ENCODE measurements around the gene AMER2.

AMER2 gene

GRCh38 chr13:25151626-25152195, 20.4 kb downstream of the AMER2 start:
- DNase-seq (ENCODE audit: low read depth in 2 of 2): no peak

- DNase-seq (ENCODE audit: low read depth in 2 of 2): no peak
These were observed 22.4 kb downstream of the AMER2 start for GRCh38 chr13:25149711-25150110.

- DNase-seq (ENCODE audit: low read depth in 2 of 2): no peak
These were observed 23.7 kb downstream of the AMER2 start for GRCh38 chr13:25148402-25148771.

GRCh38 chr13:25147638-25148401, 24.3 kb downstream of the AMER2 start:
- DNase-seq (ENCODE audit: low read depth in 2 of 2): no peak

GRCh38 chr13:25143706-25144105, 28.4 kb downstream of the AMER2 start:
- no peak for DNase-seq (ENCODE audit: low read depth in 2 of 2)

- DNase-seq (ENCODE audit: low read depth in 2 of 2): no peak
These were observed 31.0 kb downstream of the AMER2 start for GRCh38 chr13:25141042-25141441.

- no peak for DNase-seq (ENCODE audit: low read depth in 2 of 2)
These were observed 34.3 kb downstream of the AMER2 start for GRCh38 chr13:25137788-25138115.

- no peak for DNase-seq (ENCODE audit: low read depth in 2 of 2)
These were observed 35.0 kb downstream of the AMER2 start for GRCh38 chr13:25136880-25137787.

- DNase-seq (ENCODE audit: low read depth in 2 of 2): no peak
These were observed 36.2 kb downstream of the AMER2 start for GRCh38 chr13:25135896-25136295.

- DNase-seq (ENCODE audit: low read depth in 2 of 2): no peak
These were observed 39.2 kb downstream of the AMER2 start for GRCh38 chr13:25132751-25133390.

GRCh38 chr13:25131881-25132420, 40.1 kb downstream of the AMER2 start:
- DNase-seq (ENCODE audit: low read depth in 2 of 2): no peak

- DNase-seq (ENCODE audit: low read depth in 2 of 2): no peak
These were observed 41.1 kb downstream of the AMER2 start for GRCh38 chr13:25130944-25131343.

- no peak for DNase-seq (ENCODE audit: low read depth in 2 of 2)
These were observed 53.6 kb downstream of the AMER2 start for GRCh38 chr13:25118378-25118905.

- no peak for DNase-seq (ENCODE audit: low read depth in 2 of 2)
These were observed 54.8 kb downstream of the AMER2 start for GRCh38 chr13:25117312-25117711.

GRCh38 chr13:25116044-25116443, 56.0 kb downstream of the AMER2 start:
- no peak for DNase-seq (ENCODE audit: low read depth in 2 of 2)

- peak in 1 of 2 donors; percentile 7 for DNase-seq (ENCODE audit: low read depth in 2 of 2)
These were observed 57.9 kb downstream of the AMER2 start for GRCh38 chr13:25114220-25114619.

GRCh38 chr13:25112695-25113255, 59.3 kb downstream of the AMER2 start:
- no peak for DNase-seq (ENCODE audit: low read depth in 2 of 2)
